Thyroid gland (tissue), 4 donors: ENCODE data around the gene OR2M7.

Source experiments
- POLR2A ChIP-seq, 2 donors: fragments of 450-650 bp; IDR thresholded peaks; one replicate each; pipeline ENCODE4 v1.6.1; 2017; ENCODE audit warnings: antibody characterized with exemption in 2 of 2, mild to moderate bottlenecking in 2 of 2, moderate library complexity in 1 of 2
- TF ChIP-seq, protein P1 (sequence below), 6 experiments: fragments of 200-600 bp in 3 of 6; fragments of 450-650 bp in 3 of 6; sonication (generic) in 3 of 6; IDR thresholded peaks; one replicate each; pipeline ENCODE4 v1.5.1; 2016 to 2019; ENCODE audit warnings: antibody characterized with exemption in 6 of 6, mild to moderate bottlenecking in 2 of 6, inconsistent platforms in 1 of 6, moderate library complexity in 1 of 6

DNA sequence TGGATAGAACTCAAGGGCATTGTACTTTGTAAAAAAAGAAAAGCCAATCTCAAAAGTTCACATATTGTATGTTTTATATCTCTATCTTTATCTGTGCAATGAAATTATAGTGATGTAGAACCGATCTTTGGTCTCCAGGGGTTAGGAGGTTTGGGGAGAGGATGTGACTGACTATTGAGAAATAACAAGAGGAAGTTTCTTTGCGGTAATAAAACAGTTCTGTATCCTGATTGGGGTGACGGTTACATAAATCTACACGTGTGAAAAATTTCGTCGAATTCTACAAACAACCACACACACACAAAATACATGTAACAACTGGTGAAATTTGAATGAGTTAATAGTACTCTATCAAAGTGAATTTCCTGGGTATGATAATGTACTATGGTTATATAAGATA lies 36.0 kb downstream of the OR2M7 start:
- no peak for TF ChIP-seq POLR2A (IDR thresholded peaks at IDR 0.05)
- TF ChIP-seq, protein P1, sequence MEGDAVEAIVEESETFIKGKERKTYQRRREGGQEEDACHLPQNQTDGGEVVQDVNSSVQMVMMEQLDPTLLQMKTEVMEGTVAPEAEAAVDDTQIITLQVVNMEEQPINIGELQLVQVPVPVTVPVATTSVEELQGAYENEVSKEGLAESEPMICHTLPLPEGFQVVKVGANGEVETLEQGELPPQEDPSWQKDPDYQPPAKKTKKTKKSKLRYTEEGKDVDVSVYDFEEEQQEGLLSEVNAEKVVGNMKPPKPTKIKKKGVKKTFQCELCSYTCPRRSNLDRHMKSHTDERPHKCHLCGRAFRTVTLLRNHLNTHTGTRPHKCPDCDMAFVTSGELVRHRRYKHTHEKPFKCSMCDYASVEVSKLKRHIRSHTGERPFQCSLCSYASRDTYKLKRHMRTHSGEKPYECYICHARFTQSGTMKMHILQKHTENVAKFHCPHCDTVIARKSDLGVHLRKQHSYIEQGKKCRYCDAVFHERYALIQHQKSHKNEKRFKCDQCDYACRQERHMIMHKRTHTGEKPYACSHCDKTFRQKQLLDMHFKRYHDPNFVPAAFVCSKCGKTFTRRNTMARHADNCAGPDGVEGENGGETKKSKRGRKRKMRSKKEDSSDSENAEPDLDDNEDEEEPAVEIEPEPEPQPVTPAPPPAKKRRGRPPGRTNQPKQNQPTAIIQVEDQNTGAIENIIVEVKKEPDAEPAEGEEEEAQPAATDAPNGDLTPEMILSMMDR (IDR thresholded peaks at IDR 0.05) = no peak
